HepG2 (cell line): Measurements from ENCODE around the gene TRAP1. TPM values are rescaled to one million over a fixed set of nuclear protein-coding genes. Genes with fewer than 3 reads are reported as not detected.

Source experiments
- ARID2 ChIP-seq: sonication (generic); formaldehyde crosslinking; IDR thresholded peaks from 2 replicates; pipeline ENCODE4 v1.8.1; 2022; ENCODE audit warnings: mild to moderate bottlenecking, missing genetic modification reagents, borderline replicate concordance
- ELF4 ChIP-seq: sonication (generic); formaldehyde crosslinking; IDR thresholded peaks from 2 replicates; pipeline ENCODE4 v1.5.0; 2020; ENCODE audit warnings: missing genetic modification reagents, mild to moderate bottlenecking, moderate library complexity, borderline replicate concordance
- GTF2F1 ChIP-seq: fragments of 150-350 bp; IDR thresholded peaks from 2 replicates; pipeline ENCODE4 v1.6.1; 2014; ENCODE audit warnings: low read length
- HOXA9 ChIP-seq: sonication (generic); formaldehyde crosslinking; IDR thresholded peaks from 2 replicates; pipeline ENCODE4 v1.8.1; 2022; ENCODE audit warnings: missing genetic modification reagents, mild to moderate bottlenecking, moderate library complexity, borderline replicate concordance
- LCORL ChIP-seq, 2 experiments: fragments of 450-650 bp in 1 of 2; sonication (generic) in 1 of 2; formaldehyde crosslinking in 1 of 2; IDR thresholded peaks; 2 replicates each; pipeline versions ENCODE4 v1.5.0 to v1.6.1; 2017 to 2020; ENCODE audit warnings: antibody characterized with exemption in 1 of 2, missing genetic modification reagents in 1 of 2
- MAFG ChIP-seq: sonication (generic); formaldehyde crosslinking; IDR thresholded peaks from 2 replicates; pipeline ENCODE4 v1.5.1; 2020; ENCODE audit warnings: mild to moderate bottlenecking, missing genetic modification reagents
- NCOR1 ChIP-seq: fragments of 200-600 bp; sonication (generic); IDR thresholded peaks from 2 replicates; pipeline ENCODE4 v1.7.0; 2017; ENCODE audit warnings: antibody characterized with exemption, low read length, borderline replicate concordance
- PAF1 ChIP-seq: IDR thresholded peaks from 2 replicates; pipeline ENCODE4 v1.6.1; 2016; ENCODE audit warnings: missing genetic modification reagents, missing compliant biosample characterization
- PITX1 ChIP-seq: sonication (generic); formaldehyde crosslinking; IDR thresholded peaks from 2 replicates; pipeline ENCODE4 v1.5.1; 2020; ENCODE audit warnings: mild to moderate bottlenecking, missing genetic modification reagents
- SETDB1 ChIP-seq: sonication (generic); formaldehyde crosslinking; IDR thresholded peaks from 2 replicates; pipeline ENCODE4 v1.5.1; 2020; ENCODE audit warnings: missing genetic modification reagents, mild to moderate bottlenecking, borderline replicate concordance
- ZBTB39 ChIP-seq: sonication (generic); formaldehyde crosslinking; IDR thresholded peaks from 2 replicates; pipeline ENCODE4 v1.5.0; 2020; ENCODE audit warnings: missing genetic modification reagents
- ZNF552 ChIP-seq: sonication (generic); formaldehyde crosslinking; IDR thresholded peaks from 2 replicates; pipeline ENCODE4 v1.9.0; 2022; ENCODE audit warnings: missing genetic modification reagents, mild to moderate bottlenecking, borderline replicate concordance
- ZNF672 ChIP-seq: sonication (generic); formaldehyde crosslinking; IDR thresholded peaks from 2 replicates; pipeline ENCODE4 v1.8.1; 2022; ENCODE audit warnings: missing genetic modification reagents
- ZNF740 ChIP-seq: sonication (generic); formaldehyde crosslinking; IDR thresholded peaks from 2 replicates; pipeline ENCODE4 v1.4.0; 2020; ENCODE audit warnings: missing genetic modification reagents
- polyA plus RNA-seq, 8 experiments: library from polyadenylated mRNA; depleted of rRNA in 3 of 8; stranded (reverse) in 7 of 8; unstranded in 1 of 8; fragments of >200 nt; fragmentation: Illumina TruSeq in 4 of 8; extraction: Trizol in 4 of 8; gene quantifications; 2 replicates each; pipeline versions ENCODE4 v1.2.1 to v1.2.3, GENCODE V29; 2011 to 2016; ENCODE audit warnings: low read depth in 4 of 8, missing spikeins in 1 of 8, mixed read lengths in 1 of 8; ENCODE audit not compliant: insufficient read depth in 1 of 8
- total RNA-seq, 5 experiments: library from RNA; depleted of rRNA; stranded (reverse); fragments of >200 nt; fragmentation: Illumina TruSeq; extraction: Trizol; gene quantifications; 2 replicates each; pipeline ENCODE4 v1.2.3, GENCODE V29; 2016; ENCODE audit warnings: low read depth in 1 of 5
- TF ChIP-seq, protein P1 (sequence below): sonication (generic); formaldehyde crosslinking; IDR thresholded peaks from one replicate; pipeline ENCODE4 v1.5.1; 2020; ENCODE audit warnings: mild to moderate bottlenecking, missing genetic modification reagents; ENCODE audit errors: not compliant biosample characterization
- TF ChIP-seq, protein P2 (sequence below): sonication (generic); formaldehyde crosslinking; conservative IDR thresholded peaks from 2 replicates; pipeline ENCODE4 v1.4.0; 2020; ENCODE audit warnings: missing genetic modification reagents

TRAP1 gene
- total and polyA plus RNA-seq, 2 of the 13 experiments (the other 11 are each of a cell fraction or from before 2014, with no cell fraction given) = 127 to 240 TPM

GRCh38 chr16:3646348-3646920, 70.9 kb downstream of the TRAP1 start (continued):
- TF ChIP-seq HOXA9 (CRISPR knock-in tag) = no peak
- TF ChIP-seq, protein P1, sequence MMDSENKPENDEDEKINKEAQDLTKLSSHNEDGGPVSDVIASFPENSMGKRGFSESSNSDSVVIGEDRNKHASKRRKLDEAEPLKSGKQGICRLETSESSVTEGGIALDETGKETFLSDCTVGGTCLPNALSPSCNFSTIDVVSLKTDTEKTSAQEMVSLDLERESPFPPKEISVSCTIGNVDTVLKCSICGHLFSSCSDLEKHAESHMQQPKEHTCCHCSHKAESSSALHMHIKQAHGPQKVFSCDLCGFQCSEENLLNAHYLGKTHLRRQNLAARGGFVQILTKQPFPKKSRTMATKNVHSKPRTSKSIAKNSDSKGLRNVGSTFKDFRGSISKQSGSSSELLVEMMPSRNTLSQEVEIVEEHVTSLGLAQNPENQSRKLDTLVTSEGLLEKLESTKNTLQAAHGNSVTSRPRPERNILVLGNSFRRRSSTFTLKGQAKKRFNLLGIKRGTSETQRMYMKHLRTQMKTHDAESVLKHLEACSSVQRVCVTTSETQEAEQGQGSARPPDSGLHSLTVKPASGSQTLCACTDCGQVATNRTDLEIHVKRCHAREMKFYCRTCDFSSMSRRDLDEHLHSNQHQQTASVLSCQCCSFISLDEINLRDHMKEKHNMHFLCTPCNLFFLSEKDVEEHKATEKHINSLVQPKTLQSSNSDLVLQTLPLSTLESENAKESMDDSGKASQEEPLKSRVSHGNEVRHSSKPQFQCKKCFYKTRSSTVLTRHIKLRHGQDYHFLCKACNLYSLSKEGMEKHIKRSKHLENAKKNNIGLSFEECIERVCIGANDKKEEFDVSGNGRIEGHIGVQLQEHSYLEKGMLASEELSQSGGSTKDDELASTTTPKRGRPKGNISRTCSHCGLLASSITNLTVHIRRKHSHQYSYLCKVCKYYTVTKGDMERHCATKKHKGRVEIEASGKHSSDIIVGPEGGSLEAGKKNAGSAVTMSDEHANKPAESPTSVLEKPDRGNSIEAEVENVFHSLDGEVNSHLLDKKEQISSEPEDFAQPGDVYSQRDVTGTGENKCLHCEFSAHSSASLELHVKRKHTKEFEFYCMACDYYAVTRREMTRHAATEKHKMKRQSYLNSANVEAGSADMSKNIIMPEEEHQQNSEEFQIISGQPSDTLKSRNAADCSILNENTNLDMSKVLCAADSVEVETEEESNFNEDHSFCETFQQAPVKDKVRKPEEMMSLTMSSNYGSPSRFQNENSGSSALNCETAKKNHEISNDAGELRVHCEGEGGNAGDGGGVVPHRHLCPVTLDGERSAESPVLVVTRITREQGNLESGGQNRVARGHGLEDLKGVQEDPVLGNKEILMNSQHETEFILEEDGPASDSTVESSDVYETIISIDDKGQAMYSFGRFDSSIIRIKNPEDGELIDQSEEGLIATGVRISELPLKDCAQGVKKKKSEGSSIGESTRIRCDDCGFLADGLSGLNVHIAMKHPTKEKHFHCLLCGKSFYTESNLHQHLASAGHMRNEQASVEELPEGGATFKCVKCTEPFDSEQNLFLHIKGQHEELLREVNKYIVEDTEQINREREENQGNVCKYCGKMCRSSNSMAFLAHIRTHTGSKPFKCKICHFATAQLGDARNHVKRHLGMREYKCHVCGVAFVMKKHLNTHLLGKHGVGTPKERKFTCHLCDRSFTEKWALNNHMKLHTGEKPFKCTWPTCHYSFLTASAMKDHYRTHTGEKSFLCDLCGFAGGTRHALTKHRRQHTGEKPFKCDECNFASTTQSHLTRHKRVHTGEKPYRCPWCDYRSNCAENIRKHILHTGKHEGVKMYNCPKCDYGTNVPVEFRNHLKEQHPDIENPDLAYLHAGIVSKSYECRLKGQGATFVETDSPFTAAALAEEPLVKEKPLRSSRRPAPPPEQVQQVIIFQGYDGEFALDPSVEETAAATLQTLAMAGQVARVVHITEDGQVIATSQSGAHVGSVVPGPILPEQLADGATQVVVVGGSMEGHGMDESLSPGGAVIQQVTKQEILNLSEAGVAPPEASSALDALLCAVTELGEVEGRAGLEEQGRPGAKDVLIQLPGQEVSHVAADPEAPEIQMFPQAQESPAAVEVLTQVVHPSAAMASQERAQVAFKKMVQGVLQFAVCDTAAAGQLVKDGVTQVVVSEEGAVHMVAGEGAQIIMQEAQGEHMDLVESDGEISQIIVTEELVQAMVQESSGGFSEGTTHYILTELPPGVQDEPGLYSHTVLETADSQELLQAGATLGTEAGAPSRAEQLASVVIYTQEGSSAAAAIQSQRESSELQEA (CRISPR knock-in tag) = no peak
- TF ChIP-seq PAF1 (CRISPR knock-in tag) = no peak
- TF ChIP-seq SETDB1 (CRISPR knock-in tag) = no peak
- TF ChIP-seq ARID2 = no peak
- no peak for TF ChIP-seq LCORL (IDR thresholded peaks at IDR 0.05)
- TF ChIP-seq LCORL (CRISPR knock-in tag; IDR thresholded peaks at IDR 0.05) = 0 out of 2 replicates have a peak, but pooled peaks have one; percentile 72
- no peak for TF ChIP-seq ZNF672
- no peak for TF ChIP-seq MAFG
- no peak for TF ChIP-seq ZNF740
- peak; percentile 45; the same call in 1 of the 2 replicates for TF ChIP-seq PITX1 (CRISPR knock-in tag)
- TF ChIP-seq ELF4 (CRISPR knock-in tag) = no peak
- TF ChIP-seq GTF2F1 = no peak
- no peak for TF ChIP-seq ZNF552 (CRISPR knock-in tag)
- TF ChIP-seq NCOR1 = no peak
- TF ChIP-seq, protein P2, sequence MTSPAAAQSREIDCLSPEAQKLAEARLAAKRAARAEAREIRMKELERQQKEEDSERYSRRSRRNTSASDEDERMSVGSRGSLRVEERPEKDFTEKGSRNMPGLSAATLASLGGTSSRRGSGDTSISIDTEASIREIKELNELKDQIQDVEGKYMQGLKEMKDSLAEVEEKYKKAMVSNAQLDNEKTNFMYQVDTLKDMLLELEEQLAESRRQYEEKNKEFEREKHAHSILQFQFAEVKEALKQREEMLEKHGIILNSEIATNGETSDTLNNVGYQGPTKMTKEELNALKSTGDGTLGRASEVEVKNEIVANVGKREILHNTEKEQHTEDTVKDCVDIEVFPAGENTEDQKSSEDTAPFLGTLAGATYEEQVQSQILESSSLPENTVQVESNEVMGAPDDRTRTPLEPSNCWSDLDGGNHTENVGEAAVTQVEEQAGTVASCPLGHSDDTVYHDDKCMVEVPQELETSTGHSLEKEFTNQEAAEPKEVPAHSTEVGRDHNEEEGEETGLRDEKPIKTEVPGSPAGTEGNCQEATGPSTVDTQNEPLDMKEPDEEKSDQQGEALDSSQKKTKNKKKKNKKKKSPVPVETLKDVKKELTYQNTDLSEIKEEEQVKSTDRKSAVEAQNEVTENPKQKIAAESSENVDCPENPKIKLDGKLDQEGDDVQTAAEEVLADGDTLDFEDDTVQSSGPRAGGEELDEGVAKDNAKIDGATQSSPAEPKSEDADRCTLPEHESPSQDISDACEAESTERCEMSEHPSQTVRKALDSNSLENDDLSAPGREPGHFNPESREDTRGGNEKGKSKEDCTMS (CRISPR knock-in tag) = no peak
- TF ChIP-seq ZBTB39 (CRISPR knock-in tag) = no peak
